ENCODE data around the gene ETV3. TPM values are rescaled to one million over a fixed set of nuclear protein-coding genes. Genes with fewer than 3 reads are reported as not detected.

Gene ETV3
- total RNA-seq, 1 experiment from 2014 or later, result 26.2 TPM

GRCh38 chr1:157084720-157085119 is 53.5 kb downstream of the ETV3 start:
- Histone ChIP-seq H3K9me3 (ENCODE audit: insufficient read depth, low read depth) (no peaks in the 10 kb centered on the region), H3K27ac (no peak overlapping the region), H3F3A (ENCODE audit: insufficient read depth, low read depth) (no peaks in the 10 kb centered on the region; the same call in 1 of the 2 replicates), H3K4me1 (replicated peaks; ENCODE audit: insufficient read depth) (peaks cover 21% of the 10 kb centered on the region), H3K9me2 (ENCODE audit: insufficient read depth) (no peaks in the 10 kb centered on the region), H3K4me2 (no peak overlapping the region), H4K20me1 (ENCODE audit: insufficient read depth) (no peaks in the 10 kb centered on the region), H3K27me3 (ENCODE audit: insufficient read depth, low read depth) (no peaks in the 10 kb centered on the region), H3K36me3 (ENCODE audit: low read depth) (no peaks in the 10 kb centered on the region), H3K4me3 (no peak overlapping the region), H3K79me2 (ENCODE audit: low read depth) (no peaks in the 10 kb centered on the region), H2AFZ (no peak overlapping the region)
- intact Hi-C loops (cut with micrococcal nuclease; ENCODE audit: unreplicated experiment), result no loop called here
- TF ChIP-seq CTCF (conservative IDR thresholded peaks at IDR 0.05) (no peak), EZH2 (IDR thresholded peaks at IDR 0.05; ENCODE audit: low read depth) (no peak)
- POLR2A ChIA-PET (ENCODE audit: unreplicated experiment), result no interaction called here
- CTCF ChIA-PET, result interaction anchor here (0.6 kb wide), 1 partner anchor 102 kb away, joined by 3 read pairs; no protein-coding TSS in a partner anchor
- BruUV-seq (replicated peaks), result no TSS peak
- no peak for DNase-seq

- no peak overlapping the region for H2AFZ ChIP-seq
- POLR2A ChIA-PET (ENCODE audit: unreplicated experiment), result no interaction called here
- CTCF ChIA-PET, result no interaction called here
- H3K79me2 ChIP-seq (ENCODE audit: low read depth), result no peaks in the 10 kb centered on the region
- H3K4me2 ChIP-seq, result no peak overlapping the region
- 0 out of 2 replicates have a peak, but pooled peaks cover under 1% of the 10 kb centered on the region for H3K27me3 ChIP-seq (ENCODE audit: insufficient read depth, low read depth)
- H4K20me1 ChIP-seq (ENCODE audit: insufficient read depth), result no peaks in the 10 kb centered on the region
- peaks cover 13% of the 10 kb centered on the region for H3K4me1 ChIP-seq (replicated peaks; ENCODE audit: insufficient read depth)
- TF ChIP-seq EZH2 (IDR thresholded peaks at IDR 0.05; ENCODE audit: low read depth) (no peak), CTCF (conservative IDR thresholded peaks at IDR 0.05) (no peak)
- peaks cover 2% of the 10 kb centered on the region; the same call in 1 of the 2 replicates for H3K9me2 ChIP-seq (ENCODE audit: insufficient read depth)
- no peak for DNase-seq
- no TSS peak for BruUV-seq (replicated peaks)
- H3K36me3 ChIP-seq (ENCODE audit: low read depth), result no peaks in the 10 kb centered on the region
- no peak overlapping the region for H3K27ac ChIP-seq
- intact Hi-C loops (cut with micrococcal nuclease; ENCODE audit: unreplicated experiment), result no loop called here
- no peak overlapping the region for H3K4me3 ChIP-seq
- H3F3A ChIP-seq (ENCODE audit: insufficient read depth, low read depth), result no peaks in the 10 kb centered on the region; the same call in 1 of the 2 replicates
- no peaks in the 10 kb centered on the region for H3K9me3 ChIP-seq (ENCODE audit: insufficient read depth, low read depth)
Measured at GRCh38 chr1:157081707-157082106, 56.5 kb downstream of the ETV3 start.

GRCh38 chr1:157080714-157081113 is 57.5 kb downstream of the ETV3 start:
- Histone ChIP-seq H3K27me3 (ENCODE audit: insufficient read depth, low read depth) (0 out of 2 replicates have a peak, but pooled peaks cover 3% of the 10 kb centered on the region), H3K9me3 (ENCODE audit: insufficient read depth, low read depth) (no peaks in the 10 kb centered on the region), H3F3A (ENCODE audit: insufficient read depth, low read depth) (no peaks in the 10 kb centered on the region), H3K36me3 (ENCODE audit: low read depth) (no peaks in the 10 kb centered on the region), H2AFZ (no peak overlapping the region), H3K4me2 (no peak overlapping the region), H3K9me2 (ENCODE audit: insufficient read depth) (peaks cover 4% of the 10 kb centered on the region; the same call in 1 of the 2 replicates), H3K79me2 (ENCODE audit: low read depth) (no peaks in the 10 kb centered on the region), H4K20me1 (ENCODE audit: insufficient read depth) (no peaks in the 10 kb centered on the region), H3K4me3 (no peak overlapping the region), H3K4me1 (replicated peaks; ENCODE audit: insufficient read depth) (peaks cover 3% of the 10 kb centered on the region), H3K27ac (no peak overlapping the region)
- TF ChIP-seq CTCF (conservative IDR thresholded peaks at IDR 0.05) (no peak), EZH2 (IDR thresholded peaks at IDR 0.05; ENCODE audit: low read depth) (no peak)
- no peak for DNase-seq
- intact Hi-C loops (cut with micrococcal nuclease; ENCODE audit: unreplicated experiment), result no loop called here
- no TSS peak for BruUV-seq (replicated peaks)
- ChIA-PET CTCF (no interaction called here), POLR2A (ENCODE audit: unreplicated experiment) (no interaction called here)
